ENCODE measurements around the gene KCNJ15. TPM values are rescaled to one million over a fixed set of nuclear protein-coding genes. Genes with fewer than 3 reads are reported as not detected.
A peak's percentile ranks its signal among the peaks of the same experiment; 100 is the strongest.

KCNJ15 gene
- total and polyA plus RNA-seq, 10 of the 15 experiments (the other 5 are each of a cell fraction or from before 2014, with no cell fraction given) = 0.05 to 2.7 (median 0.33) TPM; not detected in 6

DNA sequence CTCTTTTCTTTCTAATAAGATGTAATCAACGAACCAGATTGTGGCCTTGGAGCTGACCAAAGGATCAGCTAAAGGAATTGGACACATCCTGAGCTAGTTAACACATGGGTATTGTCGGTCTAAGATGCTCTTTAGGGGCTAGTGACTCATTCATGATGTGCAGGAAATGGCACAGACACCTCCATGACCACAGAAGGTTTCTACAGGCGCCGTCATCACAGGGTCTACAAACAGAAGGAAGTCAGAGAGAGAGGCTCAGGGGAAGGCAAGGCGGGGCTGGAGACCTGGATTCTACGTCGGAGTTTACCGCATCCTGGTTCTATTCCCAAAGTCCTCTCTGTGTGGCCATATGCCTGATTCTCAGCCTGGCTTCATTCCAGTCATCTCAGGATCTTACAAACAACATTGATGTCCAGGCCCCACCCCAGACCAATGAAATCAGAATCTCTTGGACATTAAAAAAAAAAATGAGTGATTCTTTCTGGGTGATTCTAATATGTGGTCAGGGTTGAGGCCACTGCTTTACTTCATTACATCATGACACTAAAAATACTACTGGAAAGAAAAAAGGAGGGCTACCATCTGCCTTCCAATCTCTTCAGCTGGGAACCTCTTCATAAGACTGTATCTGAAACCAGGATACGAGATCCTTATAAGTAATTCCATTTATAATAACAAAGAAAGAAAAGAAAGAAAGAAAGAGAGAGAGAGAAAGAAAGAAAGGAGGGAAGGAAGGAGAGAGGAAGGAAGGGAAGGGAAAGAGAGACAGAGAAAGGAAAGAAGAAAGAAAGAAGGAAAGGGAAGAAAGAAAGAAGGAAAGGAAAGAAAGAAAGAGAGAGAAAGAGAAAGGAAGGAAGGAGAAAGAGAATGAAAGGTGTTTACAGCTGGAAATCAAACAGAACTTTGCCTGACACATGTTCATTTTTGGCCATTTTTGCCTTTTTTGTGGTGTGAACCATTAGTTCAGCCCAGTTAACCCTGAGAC, 11.6 kb upstream of the KCNJ15 start:
- CTCF ChIA-PET = interaction anchor here (1.1 to 4.5 kb wide), 6 partner anchors 10 to 107 kb away, joined by 3 to 27 read pairs (median 6); no protein-coding TSS in a partner anchor
- TF ChIP-seq IRF4 (IDR thresholded peaks at IDR 0.05; ENCODE audit: low read depth, low read length) (0 out of 2 replicates have a peak, but pooled peaks have one; percentile 20), NR2F1 (conservative IDR thresholded peaks at IDR 0.05) (no peak), ETV6 (conservative IDR thresholded peaks at IDR 0.05 in 1 of 2, IDR thresholded peaks at IDR 0.05 in 1 of 2; ENCODE audit: borderline replicate concordance in 1 of 2, low read depth in 1 of 2) (no peak), TARDBP (IDR thresholded peaks at IDR 0.05; ENCODE audit: borderline replicate concordance) (no peak), TCF3 (IDR thresholded peaks at IDR 0.05; ENCODE audit: borderline replicate concordance, insufficient read depth, low read depth, low read length) (no peak), CREB1 (IDR thresholded peaks at IDR 0.05; ENCODE audit: low read depth) (peak; percentile 89), ZBED1 (IDR thresholded peaks at IDR 0.05; ENCODE audit: borderline replicate concordance) (no peak), ESRRA (IDR thresholded peaks at IDR 0.05; ENCODE audit: low read length) (no peak), CREM (IDR thresholded peaks at IDR 0.05; ENCODE audit: low read depth) (peak; percentile 56; the same call in 1 of the 2 replicates)
- TF ChIP-seq, protein P1, sequence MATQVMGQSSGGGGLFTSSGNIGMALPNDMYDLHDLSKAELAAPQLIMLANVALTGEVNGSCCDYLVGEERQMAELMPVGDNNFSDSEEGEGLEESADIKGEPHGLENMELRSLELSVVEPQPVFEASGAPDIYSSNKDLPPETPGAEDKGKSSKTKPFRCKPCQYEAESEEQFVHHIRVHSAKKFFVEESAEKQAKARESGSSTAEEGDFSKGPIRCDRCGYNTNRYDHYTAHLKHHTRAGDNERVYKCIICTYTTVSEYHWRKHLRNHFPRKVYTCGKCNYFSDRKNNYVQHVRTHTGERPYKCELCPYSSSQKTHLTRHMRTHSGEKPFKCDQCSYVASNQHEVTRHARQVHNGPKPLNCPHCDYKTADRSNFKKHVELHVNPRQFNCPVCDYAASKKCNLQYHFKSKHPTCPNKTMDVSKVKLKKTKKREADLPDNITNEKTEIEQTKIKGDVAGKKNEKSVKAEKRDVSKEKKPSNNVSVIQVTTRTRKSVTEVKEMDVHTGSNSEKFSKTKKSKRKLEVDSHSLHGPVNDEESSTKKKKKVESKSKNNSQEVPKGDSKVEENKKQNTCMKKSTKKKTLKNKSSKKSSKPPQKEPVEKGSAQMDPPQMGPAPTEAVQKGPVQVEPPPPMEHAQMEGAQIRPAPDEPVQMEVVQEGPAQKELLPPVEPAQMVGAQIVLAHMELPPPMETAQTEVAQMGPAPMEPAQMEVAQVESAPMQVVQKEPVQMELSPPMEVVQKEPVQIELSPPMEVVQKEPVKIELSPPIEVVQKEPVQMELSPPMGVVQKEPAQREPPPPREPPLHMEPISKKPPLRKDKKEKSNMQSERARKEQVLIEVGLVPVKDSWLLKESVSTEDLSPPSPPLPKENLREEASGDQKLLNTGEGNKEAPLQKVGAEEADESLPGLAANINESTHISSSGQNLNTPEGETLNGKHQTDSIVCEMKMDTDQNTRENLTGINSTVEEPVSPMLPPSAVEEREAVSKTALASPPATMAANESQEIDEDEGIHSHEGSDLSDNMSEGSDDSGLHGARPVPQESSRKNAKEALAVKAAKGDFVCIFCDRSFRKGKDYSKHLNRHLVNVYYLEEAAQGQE (IDR thresholded peaks at IDR 0.05; ENCODE audit: low read depth, low read length) = no peak
- TF ChIP-seq, protein P2, sequence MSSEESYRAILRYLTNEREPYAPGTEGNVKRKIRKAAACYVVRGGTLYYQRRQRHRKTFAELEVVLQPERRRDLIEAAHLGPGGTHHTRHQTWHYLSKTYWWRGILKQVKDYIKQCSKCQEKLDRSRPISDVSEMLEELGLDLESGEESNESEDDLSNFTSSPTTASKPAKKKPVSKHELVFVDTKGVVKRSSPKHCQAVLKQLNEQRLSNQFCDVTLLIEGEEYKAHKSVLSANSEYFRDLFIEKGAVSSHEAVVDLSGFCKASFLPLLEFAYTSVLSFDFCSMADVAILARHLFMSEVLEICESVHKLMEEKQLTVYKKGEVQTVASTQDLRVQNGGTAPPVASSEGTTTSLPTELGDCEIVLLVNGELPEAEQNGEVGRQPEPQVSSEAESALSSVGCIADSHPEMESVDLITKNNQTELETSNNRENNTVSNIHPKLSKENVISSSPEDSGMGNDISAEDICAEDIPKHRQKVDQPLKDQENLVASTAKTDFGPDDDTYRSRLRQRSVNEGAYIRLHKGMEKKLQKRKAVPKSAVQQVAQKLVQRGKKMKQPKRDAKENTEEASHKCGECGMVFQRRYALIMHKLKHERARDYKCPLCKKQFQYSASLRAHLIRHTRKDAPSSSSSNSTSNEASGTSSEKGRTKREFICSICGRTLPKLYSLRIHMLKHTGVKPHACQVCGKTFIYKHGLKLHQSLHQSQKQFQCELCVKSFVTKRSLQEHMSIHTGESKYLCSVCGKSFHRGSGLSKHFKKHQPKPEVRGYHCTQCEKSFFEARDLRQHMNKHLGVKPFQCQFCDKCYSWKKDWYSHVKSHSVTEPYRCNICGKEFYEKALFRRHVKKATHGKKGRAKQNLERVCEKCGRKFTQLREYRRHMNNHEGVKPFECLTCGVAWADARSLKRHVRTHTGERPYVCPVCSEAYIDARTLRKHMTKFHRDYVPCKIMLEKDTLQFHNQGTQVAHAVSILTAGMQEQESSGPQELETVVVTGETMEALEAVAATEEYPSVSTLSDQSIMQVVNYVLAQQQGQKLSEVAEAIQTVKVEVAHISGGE (CRISPR knock-in tag; IDR thresholded peaks at IDR 0.05) = no peak
- TF ChIP-seq, protein P3, sequence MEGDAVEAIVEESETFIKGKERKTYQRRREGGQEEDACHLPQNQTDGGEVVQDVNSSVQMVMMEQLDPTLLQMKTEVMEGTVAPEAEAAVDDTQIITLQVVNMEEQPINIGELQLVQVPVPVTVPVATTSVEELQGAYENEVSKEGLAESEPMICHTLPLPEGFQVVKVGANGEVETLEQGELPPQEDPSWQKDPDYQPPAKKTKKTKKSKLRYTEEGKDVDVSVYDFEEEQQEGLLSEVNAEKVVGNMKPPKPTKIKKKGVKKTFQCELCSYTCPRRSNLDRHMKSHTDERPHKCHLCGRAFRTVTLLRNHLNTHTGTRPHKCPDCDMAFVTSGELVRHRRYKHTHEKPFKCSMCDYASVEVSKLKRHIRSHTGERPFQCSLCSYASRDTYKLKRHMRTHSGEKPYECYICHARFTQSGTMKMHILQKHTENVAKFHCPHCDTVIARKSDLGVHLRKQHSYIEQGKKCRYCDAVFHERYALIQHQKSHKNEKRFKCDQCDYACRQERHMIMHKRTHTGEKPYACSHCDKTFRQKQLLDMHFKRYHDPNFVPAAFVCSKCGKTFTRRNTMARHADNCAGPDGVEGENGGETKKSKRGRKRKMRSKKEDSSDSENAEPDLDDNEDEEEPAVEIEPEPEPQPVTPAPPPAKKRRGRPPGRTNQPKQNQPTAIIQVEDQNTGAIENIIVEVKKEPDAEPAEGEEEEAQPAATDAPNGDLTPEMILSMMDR (IDR thresholded peaks at IDR 0.05 in 2 of 3, conservative IDR thresholded peaks at IDR 0.05 in 1 of 3; ENCODE audit: control insufficient read depth in 2 of 3, extremely low read depth in 1 of 3, insufficient read depth in 1 of 3, low read depth in 3 of 3, low read length in 3 of 3) = no peak

More for the DNA sequence above, 11.6 kb upstream of the KCNJ15 start:
- ChIA-PET RAD21 (ENCODE audit: unreplicated experiment) (interaction anchor here (1.4 to 4.2 kb wide), 4 partner anchors 11 to 106 kb away, joined by 4 to 20 read pairs (median 7); no protein-coding TSS in a partner anchor), POLR2A (interaction anchor here (1.3 kb wide), 1 partner anchor 25 kb away, joined by 4 read pairs; no protein-coding TSS in a partner anchor), SMC1A (ENCODE audit: uncharacterized antibody, unreplicated experiment) (interaction anchor here (0.9 to 5.6 kb wide), 11 partner anchors 10 to 107 kb away, joined by 3 to 54 read pairs (median 5); no protein-coding TSS in a partner anchor)
- no peak overlapping the region for H3K9ac ChIP-seq (ENCODE audit: control insufficient read depth, insufficient read depth, low read length)
- no peaks in the 10 kb centered on the region for H3K36me3 ChIP-seq (ENCODE audit: control insufficient read depth in 2 of 2, insufficient read depth in 2 of 2, low read length in 1 of 2)
- FAIRE-seq (peak; percentile 47), DNase-seq (ENCODE audit: low read depth, low spot score) (peak; percentile 59), ATAC-seq (peak; percentile 90)
- peak overlapping the region; percentile 55; the same call in 1 of the 2 replicates for H3K4me2 ChIP-seq (ENCODE audit: control insufficient read depth, insufficient read depth)
- H3K4me1 ChIP-seq (ENCODE audit: control insufficient read depth, insufficient read depth, low read length) = peaks cover 16% of the 10 kb centered on the region
- no peaks in the 10 kb centered on the region for H3K79me2 ChIP-seq (ENCODE audit: control insufficient read depth, insufficient read depth, low read length)
- no peak overlapping the region for H3K4me3 ChIP-seq
- H2AFZ ChIP-seq (ENCODE audit: control insufficient read depth, low read depth, low read length) = no peak overlapping the region
- H4K20me1 ChIP-seq (ENCODE audit: control insufficient read depth, insufficient read depth) = no peaks in the 10 kb centered on the region
- no peaks in the 10 kb centered on the region for H3K27me3 ChIP-seq (replicated peaks in 1 of 2; ENCODE audit: control insufficient read depth in 2 of 2, insufficient read depth in 2 of 2, low read length in 1 of 2)
- no peaks in the 10 kb centered on the region for H3K9me3 ChIP-seq (replicated peaks; ENCODE audit: control insufficient read depth, insufficient read depth, low read length)
- 47% methylated on average over 9 of the region's 9 CpGs for WGBS (ENCODE audit: insufficient coverage, insufficient replicate concordance, low lambda C conversion rate, missing lambda C conversion rate)
- BruUV-seq (replicated peaks) = no TSS peak
- in situ Hi-C loops (cut with MboI) (loop anchor here (25.0 kb wide), 1 partner anchor 1733 kb away; no protein-coding TSS in a partner anchor), intact Hi-C loops (cut with micrococcal nuclease; ENCODE audit: unreplicated experiment) (loop anchor here (1.0 to 5.0 kb wide), 3 partner anchors 24 to 82 kb away; no protein-coding TSS in a partner anchor)
- H3K27ac ChIP-seq (ENCODE audit: control insufficient read depth, insufficient read depth) = no peak overlapping the region

Measured in GM12878 (cell line).